ENCODE measurements around the gene APOB. TPM values are rescaled to one million over a fixed set of nuclear protein-coding genes. Genes with fewer than 3 reads are reported as not detected.

Gene APOB
- total RNA-seq, 8 experiments from 2014 or later: under 0.01 to 0.15 (median 0.09) TPM; not detected in 1

DNA sequence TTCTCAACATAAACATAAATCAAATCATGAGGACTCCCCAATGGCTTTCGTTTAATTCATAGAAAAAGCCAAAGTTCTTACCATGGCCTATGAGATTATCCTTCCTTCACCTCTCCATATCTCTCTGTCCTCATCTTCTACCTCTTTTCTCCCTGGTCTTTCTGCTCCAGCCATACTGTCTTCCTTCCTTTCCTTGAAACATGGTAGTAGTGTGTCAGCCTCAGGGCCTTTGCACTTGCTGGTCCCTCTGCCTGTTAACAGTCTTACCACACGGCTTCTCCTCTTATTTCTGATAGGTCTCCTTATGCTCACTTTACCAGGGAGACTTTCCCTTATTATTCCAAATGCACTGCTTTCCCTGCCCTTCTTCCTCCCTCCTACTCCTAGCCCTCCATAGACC lies 25.6 kb downstream of the APOB start:
- in situ Hi-C loops (cut with MboI; ENCODE audit: low pct_unique_long_range_greater_than_20kb in 2 of 9, low sequenced_read_pairs in 9 of 9, unreplicated experiment in 9 of 9): no loop called here
- WGBS, 10 experiments: 0 to 100% (median 67%) methylated on average over 1 to 2 of the region's 2 CpGs; no CpG with 5 or more reads in 1 of the 10 experiments
- ATAC-seq (replicated peaks in 6 of 8): no peak
- H3K4me3 ChIP-seq: no peak overlapping the region
- no peaks in the 10 kb centered on the region for H3K4me1 ChIP-seq (replicated peaks in 1 of 2)
- no peak overlapping the region for H3K27ac ChIP-seq

DNA sequence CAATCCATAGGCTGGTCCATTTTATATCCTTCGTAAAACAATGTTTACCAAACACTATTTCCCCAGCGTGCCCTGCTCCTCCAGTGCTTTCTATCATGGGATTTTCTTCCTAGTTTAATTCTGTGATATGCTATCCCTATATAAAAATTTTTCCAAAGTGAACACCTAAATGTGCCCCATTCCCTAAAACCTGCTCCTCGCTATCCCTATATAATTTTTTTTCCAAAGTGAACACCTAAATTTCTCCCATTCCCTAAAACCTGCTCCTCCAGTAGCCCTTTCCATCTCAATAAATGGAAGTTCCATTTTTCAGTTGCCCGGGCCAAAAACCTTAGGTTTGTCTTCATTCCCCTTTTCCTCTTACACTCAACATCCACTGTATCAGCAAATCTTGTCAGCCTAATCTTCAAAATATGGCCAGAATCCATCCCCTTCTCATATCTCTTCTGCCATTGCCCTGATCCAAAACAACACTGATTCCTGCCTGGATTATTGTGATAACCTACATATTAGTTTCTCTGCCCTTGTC lies 26.1 kb downstream of the APOB start:
- in situ Hi-C loops (cut with MboI; ENCODE audit: low pct_unique_long_range_greater_than_20kb in 2 of 9, low sequenced_read_pairs in 9 of 9, unreplicated experiment in 9 of 9): no loop called here
- ATAC-seq (replicated peaks in 6 of 8): no peak
- no peaks in the 10 kb centered on the region for H3K4me1 ChIP-seq (replicated peaks in 1 of 2)
- 14 to 93% (median 78%) methylated on average over 2 to 4 of the region's 4 CpGs for WGBS, 10 experiments
- no peak overlapping the region for H3K27ac ChIP-seq
- no peak overlapping the region for H3K4me3 ChIP-seq

GRCh38 chr2:21015281-21015645 lies 28.6 kb downstream of the APOB start:
- WGBS, 10 experiments: 0 to 100% (median 6%) methylated on average over 1 to 3 of the region's 3 CpGs; no CpG with 5 or more reads in 3 of the 10 experiments
- in situ Hi-C loops (cut with MboI; ENCODE audit: low pct_unique_long_range_greater_than_20kb in 2 of 9, low sequenced_read_pairs in 9 of 9, unreplicated experiment in 9 of 9): no loop called here

DNA sequence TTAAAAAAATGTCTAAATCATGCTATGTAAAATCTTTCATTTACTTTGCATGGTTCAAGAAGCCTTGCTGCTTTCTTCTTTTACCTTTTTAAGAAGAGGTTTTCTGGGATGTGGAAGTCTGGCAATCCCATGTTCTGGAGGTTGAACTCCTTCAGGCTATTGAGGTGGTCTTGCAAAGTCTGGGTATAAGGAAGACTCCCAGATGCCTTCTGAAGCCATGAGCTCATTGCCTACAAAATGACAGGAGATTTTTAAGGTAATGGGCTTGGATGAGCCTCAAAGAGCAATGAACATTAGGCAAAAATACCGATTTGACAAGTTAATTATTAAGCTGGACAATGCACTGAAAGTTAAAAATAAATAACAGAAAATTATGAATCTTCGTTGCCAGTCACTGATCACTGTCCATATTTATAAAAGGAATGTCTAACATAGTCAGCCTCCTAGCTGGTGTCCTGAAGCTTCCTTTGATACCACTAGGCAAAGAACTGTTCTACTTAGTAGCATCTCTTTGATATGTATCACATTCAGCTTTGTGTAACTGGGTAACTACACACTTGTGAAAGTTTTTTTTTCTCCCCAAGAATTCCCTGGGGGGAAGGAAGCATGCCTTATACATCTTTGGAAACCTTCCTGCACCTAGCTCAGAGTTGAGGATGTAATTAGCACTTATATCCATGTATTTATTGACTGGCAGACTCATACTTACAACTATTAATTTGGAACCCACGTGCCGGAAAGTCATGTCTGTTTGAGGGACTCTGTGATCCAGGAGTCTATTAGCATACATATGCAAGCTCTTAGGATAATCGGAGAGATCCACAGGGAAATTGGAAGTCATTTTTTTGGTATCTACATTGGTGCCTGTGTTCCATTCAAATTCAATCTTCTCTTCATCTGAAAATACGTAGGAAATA lies 29.3 kb downstream of the APOB start:
- in situ Hi-C loops (cut with MboI; ENCODE audit: low pct_unique_long_range_greater_than_20kb in 2 of 9, low sequenced_read_pairs in 9 of 9, unreplicated experiment in 9 of 9): no loop called here
- H3K27ac ChIP-seq: no peak overlapping the region
- no peak for ATAC-seq (replicated peaks in 6 of 8)

More at GRCh38 chr2:21015281-21015645, 28.6 kb downstream of the APOB start:
- Histone ChIP-seq H3K4me3 (no peak overlapping the region), H3K27ac (no peak overlapping the region), H3K4me1 (replicated peaks in 1 of 2) (no peaks in the 10 kb centered on the region)
- ATAC-seq (replicated peaks in 6 of 8): no peak

GRCh38 chr2:21013043-21013816 lies 30.6 kb downstream of the APOB start:
- Histone ChIP-seq H3K27ac (no peak overlapping the region), H3K4me3 (no peak overlapping the region), H3K4me1 (replicated peaks in 1 of 2) (no peaks in the 10 kb centered on the region)
- no peak for ATAC-seq (replicated peaks in 6 of 8)
- 11 to 100% (median 40%) methylated on average over 1 to 6 of the region's 8 CpGs; no CpG with 5 or more reads in 3 of the 10 experiments for WGBS, 10 experiments
- in situ Hi-C loops (cut with MboI; ENCODE audit: low pct_unique_long_range_greater_than_20kb in 2 of 9, low sequenced_read_pairs in 9 of 9, unreplicated experiment in 9 of 9): no loop called here

More for the DNA sequence above, 29.3 kb downstream of the APOB start:
- 6 to 100% (median 68%) methylated on average over 2 to 6 of the region's 6 CpGs; no CpG with 5 or more reads in 3 of the 10 experiments for WGBS, 10 experiments
- H3K4me1 ChIP-seq (replicated peaks in 1 of 2): no peaks in the 10 kb centered on the region
- no peak overlapping the region for H3K4me3 ChIP-seq

DNA sequence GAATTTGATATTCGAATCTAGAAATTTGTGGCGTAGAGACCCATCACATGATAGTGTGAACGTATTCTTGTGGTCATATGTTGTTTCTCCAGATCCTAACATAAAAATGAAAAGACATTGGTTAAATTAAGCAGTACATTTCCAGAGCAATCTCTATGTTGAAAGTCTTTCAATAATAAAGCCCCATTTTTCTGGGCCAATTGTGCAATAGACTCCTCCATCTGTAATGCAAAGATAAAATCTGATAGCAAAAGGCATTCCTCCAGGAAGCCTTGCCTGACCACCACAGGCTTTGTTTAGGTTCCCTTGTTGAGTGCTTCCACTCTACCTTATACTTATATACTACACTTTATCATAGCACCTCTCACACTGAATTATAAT lies 31.3 kb downstream of the APOB start:
- Histone ChIP-seq H3K4me1 (replicated peaks in 1 of 2) (no peaks in the 10 kb centered on the region), H3K4me3 (no peak overlapping the region), H3K27ac (no peak overlapping the region)
- in situ Hi-C loops (cut with MboI; ENCODE audit: low pct_unique_long_range_greater_than_20kb in 2 of 9, low sequenced_read_pairs in 9 of 9, unreplicated experiment in 9 of 9): no loop called here
- 40 to 97% (median 80%) methylated on average over 2 to 3 of the region's 3 CpGs; no CpG with 5 or more reads in 3 of the 10 experiments for WGBS, 10 experiments
- no peak for ATAC-seq (replicated peaks in 6 of 8)

GRCh38 chr2:21011876-21012556 lies 31.9 kb downstream of the APOB start:
- in situ Hi-C loops (cut with MboI; ENCODE audit: low pct_unique_long_range_greater_than_20kb in 2 of 9, low sequenced_read_pairs in 9 of 9, unreplicated experiment in 9 of 9): no loop called here

GRCh38 chr2:21011453-21011852 lies 32.4 kb downstream of the APOB start:
- in situ Hi-C loops (cut with MboI; ENCODE audit: low pct_unique_long_range_greater_than_20kb in 2 of 9, low sequenced_read_pairs in 9 of 9, unreplicated experiment in 9 of 9): no loop called here
- no peak overlapping the region for H3K4me3 ChIP-seq
- H3K27ac ChIP-seq: no peak overlapping the region
- H3K4me1 ChIP-seq (replicated peaks in 1 of 2): no peaks in the 10 kb centered on the region
- WGBS, 10 experiments: 67 to 100% (median 95%) methylated on average over 1 to 3 of the region's 3 CpGs; no CpG with 5 or more reads in 5 of the 10 experiments
- ATAC-seq (replicated peaks in 6 of 8): no peak

More at GRCh38 chr2:21011876-21012556, 31.9 kb downstream of the APOB start:
- 8 to 89% (median 74%) methylated on average over 1 to 7 of the region's 8 CpGs for WGBS, 10 experiments
- H3K4me1 ChIP-seq (replicated peaks in 1 of 2): no peaks in the 10 kb centered on the region
- no peak overlapping the region for H3K4me3 ChIP-seq
- H3K27ac ChIP-seq: no peak overlapping the region
- no peak for ATAC-seq (replicated peaks in 6 of 8)

DNA sequence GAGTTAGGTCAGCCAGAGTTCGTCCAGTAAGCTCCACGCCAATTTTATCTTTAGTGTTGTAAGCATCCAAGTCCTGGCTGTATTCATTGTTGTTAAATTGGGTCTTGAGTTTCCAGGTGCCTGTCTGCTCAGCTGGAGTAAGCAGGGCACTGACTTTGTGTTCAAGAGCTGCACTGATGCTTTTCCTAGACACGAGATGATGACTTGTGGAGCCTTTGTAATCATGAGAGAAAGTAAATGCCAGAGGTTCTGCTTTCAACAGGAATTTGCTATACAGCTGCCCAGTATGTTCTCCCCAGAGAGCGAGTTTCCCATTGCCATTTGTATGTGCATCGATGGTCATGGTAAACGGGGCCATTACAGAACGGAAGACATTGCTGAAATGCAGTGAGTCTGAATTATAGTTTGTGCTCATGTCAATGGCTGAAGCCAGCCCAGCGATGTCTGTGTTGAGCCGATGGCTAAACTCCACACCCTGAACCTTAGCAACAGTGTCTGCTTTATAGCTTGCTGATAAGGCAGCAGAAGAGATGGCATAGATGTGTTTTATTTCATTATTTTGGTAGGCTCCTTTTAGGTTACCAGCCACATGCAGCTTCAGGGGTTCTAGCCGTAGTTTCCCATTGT lies 32.9 kb downstream of the APOB start:
- no peak overlapping the region for H3K4me3 ChIP-seq
- in situ Hi-C loops (cut with MboI; ENCODE audit: low pct_unique_long_range_greater_than_20kb in 2 of 9, low sequenced_read_pairs in 9 of 9, unreplicated experiment in 9 of 9): no loop called here
- no peak for ATAC-seq (replicated peaks in 6 of 8)
- H3K4me1 ChIP-seq (replicated peaks in 1 of 2): no peaks in the 10 kb centered on the region
- H3K27ac ChIP-seq: no peak overlapping the region
- WGBS, 10 experiments: 0 to 75% (median 54%) methylated on average over 1 to 8 of the region's 10 CpGs; no CpG with 5 or more reads in 1 of the 10 experiments

- in situ Hi-C loops (cut with MboI; ENCODE audit: low pct_unique_long_range_greater_than_20kb in 2 of 9, low sequenced_read_pairs in 9 of 9, unreplicated experiment in 9 of 9): no loop called here
- H3K4me1 ChIP-seq (replicated peaks in 1 of 2): no peaks in the 10 kb centered on the region
- H3K27ac ChIP-seq: no peak overlapping the region
- 0 to 80% (median 25%) methylated on average over 1 to 2 of the region's 2 CpGs; no CpG with 5 or more reads in 2 of the 10 experiments for WGBS, 10 experiments
- no peak overlapping the region for H3K4me3 ChIP-seq
- ATAC-seq (replicated peaks in 6 of 8): no peak
Observed at GRCh38 chr2:21009662-21010225, 34.1 kb downstream of the APOB start.

GRCh38 chr2:21008790-21009661 lies 34.8 kb downstream of the APOB start:
- Histone ChIP-seq H3K4me1 (replicated peaks in 1 of 2) (no peaks in the 10 kb centered on the region), H3K27ac (no peak overlapping the region), H3K4me3 (no peak overlapping the region)
- no peak for ATAC-seq (replicated peaks in 6 of 8)
- 8 to 100% (median 83%) methylated on average over 1 to 7 of the region's 7 CpGs for WGBS, 10 experiments
- in situ Hi-C loops (cut with MboI; ENCODE audit: low pct_unique_long_range_greater_than_20kb in 2 of 9, low sequenced_read_pairs in 9 of 9, unreplicated experiment in 9 of 9): no loop called here
